H9 (cell line): ENCODE results near the gene HEG1. TPM values are rescaled to one million over a fixed set of nuclear protein-coding genes. Genes with fewer than 3 reads are reported as not detected.

Source experiments
- DNase-seq: peaks from one replicate; pipeline ENCODE4 v3.0.0-alpha.2; 2017
- H2AFZ ChIP-seq: one replicate; pipeline ENCODE4 v1.6.1; 2013; ENCODE audit warnings: mild to moderate bottlenecking, low read length, control low read depth, moderate library complexity
- H2AK5ac ChIP-seq: 2 replicates; pipeline ENCODE4 v1.6.1; 2013; ENCODE audit warnings: low read length, control low read depth, mixed read lengths; ENCODE audit not compliant: insufficient read length
- H2BK120ac ChIP-seq: one replicate; pipeline ENCODE4 v1.6.1; 2013; ENCODE audit warnings: low read depth, mild to moderate bottlenecking, low read length, control low read depth, inconsistent platforms; ENCODE audit not compliant: poor library complexity, severe bottlenecking
- H2BK12ac ChIP-seq: 2 replicates; pipeline ENCODE4 v1.6.1; 2013; ENCODE audit warnings: low read length, control low read depth, mixed read lengths, low read depth; ENCODE audit not compliant: insufficient read length
- H2BK15ac ChIP-seq: 2 replicates; pipeline ENCODE4 v1.6.1; 2013; ENCODE audit warnings: low read depth, low read length, control low read depth
- H2BK20ac ChIP-seq: one replicate; pipeline ENCODE4 v1.6.1; 2013; ENCODE audit warnings: low read depth, mild to moderate bottlenecking, low read length, control low read depth, inconsistent platforms; ENCODE audit not compliant: poor library complexity, severe bottlenecking
- H2BK5ac ChIP-seq: 2 replicates; pipeline ENCODE4 v1.6.1; 2013; ENCODE audit warnings: low read length, control low read depth, mixed read lengths; ENCODE audit not compliant: insufficient read length
- H3K14ac ChIP-seq: 2 replicates; pipeline ENCODE4 v1.6.1; 2013; ENCODE audit warnings: low read length, control low read depth; ENCODE audit not compliant: insufficient read depth
- H3K18ac ChIP-seq: 2 replicates; pipeline ENCODE4 v1.6.1; 2013; ENCODE audit warnings: low read depth, mild to moderate bottlenecking, mixed read lengths, low read length, control low read depth; ENCODE audit not compliant: insufficient read length
- H3K23ac ChIP-seq: 2 replicates; pipeline ENCODE4 v1.6.1; 2013; ENCODE audit warnings: low read length, control low read depth, mixed read lengths, low read depth; ENCODE audit not compliant: insufficient read length
- H3K23me2 ChIP-seq: 2 replicates; pipeline ENCODE4 v1.6.1; 2013; ENCODE audit warnings: low read depth, mild to moderate bottlenecking, mixed read lengths, low read length, control low read depth; ENCODE audit not compliant: insufficient read length, poor library complexity, severe bottlenecking
- H3K27ac ChIP-seq: 2 replicates; pipeline ENCODE4 v1.5.1; 2013; ENCODE audit warnings: low read length, control low read depth, mixed read lengths, low read depth; ENCODE audit not compliant: insufficient read length
- H3K27me3 ChIP-seq: 2 replicates; pipeline ENCODE4 v1.6.1; 2013; ENCODE audit warnings: low read length, control low read depth, inconsistent platforms; ENCODE audit not compliant: insufficient read depth
- H3K4ac ChIP-seq: 2 replicates; pipeline ENCODE4 v1.6.1; 2013; ENCODE audit warnings: low read depth, mild to moderate bottlenecking, control low read depth, inconsistent platforms, low read length, moderate library complexity
- H3K4me1 ChIP-seq: 2 replicates; pipeline ENCODE4 v1.6.1; 2013; ENCODE audit warnings: low read length, control low read depth, inconsistent platforms; ENCODE audit not compliant: insufficient read depth
- H3K4me2 ChIP-seq: 2 replicates; pipeline ENCODE4 v1.6.1; 2013; ENCODE audit warnings: low read length, control low read depth, mixed read lengths; ENCODE audit not compliant: insufficient read length, insufficient read depth
- H3K56ac ChIP-seq: 2 replicates; pipeline ENCODE4 v1.6.1; 2013; ENCODE audit warnings: low read depth, mild to moderate bottlenecking, mixed read lengths, low read length, control low read depth; ENCODE audit not compliant: insufficient read length
- H3K79me1 ChIP-seq: 2 replicates; pipeline ENCODE4 v1.6.1; 2013; ENCODE audit warnings: low read depth, mild to moderate bottlenecking, moderate library complexity, low read length, control low read depth, inconsistent platforms; ENCODE audit not compliant: insufficient read depth, poor library complexity, severe bottlenecking
- H3K79me2 ChIP-seq: 2 replicates; pipeline ENCODE4 v1.6.1; 2013; ENCODE audit warnings: low read length, control low read depth, inconsistent platforms; ENCODE audit not compliant: insufficient read depth
- H3K9ac ChIP-seq: 2 replicates; pipeline ENCODE4 v1.6.1; 2013; ENCODE audit warnings: low read length, control low read depth, mixed read lengths; ENCODE audit not compliant: insufficient read length; ENCODE audit errors: extremely low read depth
- H3K9me3 ChIP-seq: one replicate; pipeline ENCODE4 v1.6.1; 2013; ENCODE audit warnings: low read depth, low read length, inconsistent platforms; ENCODE audit not compliant: control insufficient read depth
- H3T11ph ChIP-seq: one replicate; pipeline ENCODE4 v1.6.1; 2013; ENCODE audit warnings: mild to moderate bottlenecking, low read length, control low read depth, inconsistent platforms
- H4K20me1 ChIP-seq: one replicate; pipeline ENCODE4 v1.6.1; 2013; ENCODE audit not compliant: control insufficient read depth, insufficient read length, insufficient read depth
- H4K5ac ChIP-seq: 2 replicates; pipeline ENCODE4 v1.6.1; 2013; ENCODE audit warnings: low read depth, mild to moderate bottlenecking, mixed read lengths, low read length, control low read depth; ENCODE audit not compliant: insufficient read length
- H4K8ac ChIP-seq: replicated peaks from 2 replicates; pipeline ENCODE4 v1.6.1; 2013; ENCODE audit warnings: low read length, control low read depth, mixed read lengths, low read depth; ENCODE audit not compliant: insufficient read length
- H4K91ac ChIP-seq: 2 replicates; pipeline ENCODE4 v1.6.1; 2013; ENCODE audit warnings: low read depth, mild to moderate bottlenecking, moderate library complexity, mixed read lengths, low read length, control low read depth; ENCODE audit not compliant: insufficient read length
- H3K27ac Mint-ChIP-seq, 3 experiments: 2 replicates in 2 of 3; 3 replicates in 1 of 3; pipeline ENCODE4 v1.8.0; 2020 to 2021; ENCODE audit warnings: mixed read lengths in 3 of 3, mild to moderate bottlenecking in 1 of 3, moderate library complexity in 1 of 3
- H3K27me3 Mint-ChIP-seq: 2 replicates; pipeline ENCODE4 v1.8.0; 2021; ENCODE audit warnings: low read depth, mild to moderate bottlenecking, moderate library complexity, mixed read lengths
- H3K36me3 Mint-ChIP-seq, 3 experiments: 2 replicates in 2 of 3; 3 replicates in 1 of 3; pipeline ENCODE4 v1.8.0; 2020 to 2021; ENCODE audit warnings: low read depth in 3 of 3, mixed read lengths in 3 of 3; ENCODE audit not compliant: insufficient read depth in 1 of 3
- H3K4me1 Mint-ChIP-seq, 2 experiments: 2 replicates each; pipeline ENCODE4 v1.8.0; 2020; ENCODE audit warnings: mixed read lengths in 2 of 2
- H3K4me3 Mint-ChIP-seq, 2 experiments: 2 replicates in 1 of 2; 3 replicates in 1 of 2; pipeline ENCODE4 v1.8.0; 2020 to 2021; ENCODE audit warnings: mild to moderate bottlenecking in 2 of 2, mixed read lengths in 2 of 2, moderate library complexity in 1 of 2
- H3K9me3 Mint-ChIP-seq, 2 experiments: 2 replicates in 1 of 2; 3 replicates in 1 of 2; pipeline ENCODE4 v1.8.0; 2020; ENCODE audit warnings: mild to moderate bottlenecking in 2 of 2, mixed read lengths in 2 of 2, moderate library complexity in 1 of 2
- CTCF ChIP-seq: fragments of 200-600 bp; sonication (generic); conservative IDR thresholded peaks from 3 replicates; pipeline ENCODE4 v1.8.0; 2021; ENCODE audit warnings: antibody characterized with exemption, mild to moderate bottlenecking
- WGBS: extraction: QIAGEN DNeasy Blood & Tissue Kit; methylation state at CpG from one replicate; pipeline ENCODE4 v1.1.7; 2013; ENCODE audit warnings: missing lambda C conversion rate, low lambda C conversion rate, mixed read lengths; ENCODE audit not compliant: insufficient read length; ENCODE audit errors: extremely low coverage; 5-methylcytosine and 5-hydroxymethylcytosine counted together
- total RNA-seq: library from RNA; stranded (reverse); gene quantifications from 2 replicates; pipeline ENCODE4 v1.2.1, GENCODE V29; 2021

The HEG1 gene
- total RNA-seq, 1 experiment from 2014 or later, result 10.3 TPM

- Mint-ChIP-seq H3K4me3 (no peak overlapping the region), H3K27ac (no peak overlapping the region)
These were observed 42.7 kb downstream of the HEG1 start for GRCh38 chr3:125013095-125013494.

More at GRCh38 chr3:125013095-125013494, 42.7 kb downstream of the HEG1 start:
- Histone ChIP-seq H3K9ac (no peak overlapping the region), H3K79me1 (no peaks in the 10 kb centered on the region), H3K56ac (no peak overlapping the region), H3K23ac (no peak overlapping the region), H4K20me1 (no peaks in the 10 kb centered on the region), H2BK15ac (no peak overlapping the region), H3T11ph (no peak overlapping the region), H2BK20ac (no peak overlapping the region), H3K14ac (no peak overlapping the region), H4K5ac (no peak overlapping the region), H3K23me2 (no peaks in the 10 kb centered on the region), H2AFZ (no peak overlapping the region), H3K4ac (no peak overlapping the region), H3K18ac (no peak overlapping the region), H2BK12ac (no peak overlapping the region), H4K8ac (no peak overlapping the region), H3K4me2 (no peak overlapping the region), H2AK5ac (no peak overlapping the region), H3K4me1 (no peaks in the 10 kb centered on the region), H3K27me3 (no peaks in the 10 kb centered on the region), H2BK5ac (no peak overlapping the region), H3K9me3 (no peaks in the 10 kb centered on the region), H3K27ac (no peak overlapping the region), H4K91ac (no peak overlapping the region), H2BK120ac (no peak overlapping the region), H3K79me2 (no peaks in the 10 kb centered on the region)
- Mint-ChIP-seq H3K4me1 (peaks cover 0 to 7% of the 10 kb centered on the region in 2 experiments; a peak in 1 of 4 replicates), H3K36me3 (peaks cover 22 to 37% (median 24%) of the 10 kb centered on the region in 3 experiments; a peak in 6 of 7 replicates), H3K9me3 (no peaks in the 10 kb centered on the region), H3K27me3 (no peaks in the 10 kb centered on the region)
- no peak for DNase-seq
- no CpG with 5 or more reads among the region's 1 CpG for WGBS
- no peak for TF ChIP-seq CTCF
